Rectal smooth muscle tissue (tissue), 1 donor: Measurements from ENCODE around the gene RAD18.

Experiments used
- H3K27ac ChIP-seq: one replicate; pipeline ENCODE4 v1.7.0; 2013; ENCODE audit warnings: low read depth, low read length, inconsistent platforms
- H3K27me3 ChIP-seq: one replicate; pipeline ENCODE4 v1.7.0; 2013; ENCODE audit warnings: low read length; ENCODE audit not compliant: control insufficient read depth, insufficient read depth
- H3K36me3 ChIP-seq: one replicate; pipeline ENCODE4 v1.7.0; 2013; ENCODE audit warnings: low read length; ENCODE audit not compliant: control insufficient read depth, insufficient read depth
- H3K4me1 ChIP-seq: one replicate; pipeline ENCODE4 v1.7.0; 2013; ENCODE audit warnings: low read length; ENCODE audit not compliant: control insufficient read depth, insufficient read depth
- H3K4me3 ChIP-seq: one replicate; pipeline ENCODE4 v1.7.0; 2013; ENCODE audit warnings: low read length
- H3K9ac ChIP-seq: one replicate; pipeline ENCODE4 v1.7.0; 2013; ENCODE audit warnings: low read length

Gene RAD18

DNA sequence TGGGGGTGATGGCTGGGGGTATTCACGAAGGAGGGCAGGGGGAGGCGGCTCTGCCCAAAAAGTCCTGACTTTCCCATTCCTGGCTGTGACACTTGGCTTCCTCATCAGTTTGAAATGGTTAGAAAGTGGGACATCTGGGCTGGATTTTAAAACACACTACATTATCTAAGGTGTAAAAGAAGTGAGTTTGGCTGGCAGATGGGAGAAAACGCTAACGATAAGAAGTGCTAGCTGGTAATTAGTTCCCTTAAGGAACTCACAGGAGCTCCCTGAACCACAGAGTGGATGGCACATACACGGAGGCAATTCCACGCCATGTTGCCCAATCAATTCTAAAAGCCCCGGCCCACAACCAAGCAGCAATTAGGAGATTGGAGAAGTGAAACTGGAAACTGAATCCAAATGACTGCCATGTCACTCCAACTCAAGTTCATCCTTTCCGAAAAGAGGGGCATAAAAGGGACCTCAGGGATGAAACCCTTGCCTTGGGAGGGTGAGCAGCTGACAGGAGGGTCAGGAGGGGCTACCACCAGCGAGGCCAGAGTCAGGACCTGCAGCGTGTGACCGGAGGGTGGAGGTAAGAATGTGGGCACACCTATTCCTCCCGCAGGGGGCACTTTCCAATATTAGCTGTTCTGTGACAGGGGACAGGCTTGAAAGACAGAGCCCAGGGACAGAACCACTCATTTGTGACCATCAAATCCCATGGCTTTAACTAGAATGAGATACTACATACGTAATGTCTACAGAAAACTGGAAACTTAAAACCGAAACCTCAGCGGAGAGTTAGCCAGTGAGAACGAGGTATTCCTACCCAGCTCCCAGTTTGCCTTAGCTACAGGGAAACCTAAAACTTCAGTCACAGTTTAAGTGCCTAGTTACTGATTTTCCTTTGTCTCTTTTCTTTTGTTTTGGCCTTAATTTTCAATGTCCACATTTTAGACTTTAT, 98.6 kb downstream of the RAD18 start:
- no peak overlapping the region for H3K9ac ChIP-seq
- no peaks in the 10 kb centered on the region for H3K4me1 ChIP-seq
- no peak overlapping the region for H3K4me3 ChIP-seq
- H3K36me3 ChIP-seq = no peaks in the 10 kb centered on the region
- no peak overlapping the region for H3K27ac ChIP-seq
- no peaks in the 10 kb centered on the region for H3K27me3 ChIP-seq

DNA sequence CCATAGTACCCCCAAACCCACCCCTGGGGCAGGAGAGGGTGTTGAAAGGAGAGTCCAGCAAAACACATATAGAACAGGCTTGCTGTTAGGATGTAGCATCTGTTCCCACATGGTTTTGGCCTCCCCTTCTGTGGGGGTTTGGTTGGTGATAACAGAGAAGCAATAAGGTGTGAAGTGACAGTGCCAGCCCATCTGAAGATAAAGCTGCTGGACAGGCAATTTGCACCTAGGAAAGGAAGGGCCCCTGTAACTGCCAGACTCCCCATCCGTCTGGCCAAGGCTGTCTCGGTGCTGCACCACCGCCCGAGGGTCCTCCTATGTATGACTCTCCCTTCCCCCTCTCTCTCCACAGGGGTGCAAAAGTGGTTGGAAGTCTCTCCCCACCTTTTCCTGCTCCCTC, 99.4 kb downstream of the RAD18 start:
- Histone ChIP-seq H3K9ac (no peak overlapping the region), H3K36me3 (no peaks in the 10 kb centered on the region), H3K4me1 (no peaks in the 10 kb centered on the region), H3K27ac (no peak overlapping the region), H3K4me3 (no peak overlapping the region), H3K27me3 (no peaks in the 10 kb centered on the region)

DNA sequence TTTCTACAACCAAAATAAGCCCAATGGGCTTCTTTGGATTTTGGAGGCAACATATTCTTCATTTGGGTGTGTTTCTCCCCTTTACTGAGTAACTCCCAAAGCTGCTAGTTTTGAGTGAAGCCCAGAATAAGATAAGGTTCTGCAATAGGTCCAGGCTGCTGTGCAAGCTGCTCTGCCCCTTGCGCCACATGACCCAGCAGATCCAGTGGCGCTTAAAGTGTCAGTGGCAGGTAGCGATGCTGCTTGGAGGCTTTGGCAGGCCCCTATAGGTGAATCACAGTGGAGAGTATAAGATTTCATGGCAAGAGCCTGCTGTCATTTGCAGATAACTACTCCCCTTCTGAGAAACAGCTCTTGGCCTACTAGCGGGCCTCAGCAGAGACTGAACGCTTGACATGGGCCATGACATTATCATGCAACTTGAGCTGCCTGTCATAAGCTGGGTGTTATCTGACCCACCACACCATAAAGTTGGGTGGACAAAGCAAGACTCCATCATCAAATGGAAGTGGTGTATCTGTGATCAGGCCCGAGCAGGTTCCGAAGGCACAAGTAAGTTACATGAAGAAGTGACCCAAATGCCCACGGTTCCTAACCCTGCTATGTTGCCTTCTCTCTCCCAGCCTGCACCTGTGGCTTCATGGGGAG, 105.4 kb downstream of the RAD18 start:
- H3K36me3 ChIP-seq = no peaks in the 10 kb centered on the region
- H3K27ac ChIP-seq = no peak overlapping the region
- no peak overlapping the region for H3K4me3 ChIP-seq
- no peaks in the 10 kb centered on the region for H3K27me3 ChIP-seq
- no peak overlapping the region for H3K9ac ChIP-seq
- no peaks in the 10 kb centered on the region for H3K4me1 ChIP-seq

DNA sequence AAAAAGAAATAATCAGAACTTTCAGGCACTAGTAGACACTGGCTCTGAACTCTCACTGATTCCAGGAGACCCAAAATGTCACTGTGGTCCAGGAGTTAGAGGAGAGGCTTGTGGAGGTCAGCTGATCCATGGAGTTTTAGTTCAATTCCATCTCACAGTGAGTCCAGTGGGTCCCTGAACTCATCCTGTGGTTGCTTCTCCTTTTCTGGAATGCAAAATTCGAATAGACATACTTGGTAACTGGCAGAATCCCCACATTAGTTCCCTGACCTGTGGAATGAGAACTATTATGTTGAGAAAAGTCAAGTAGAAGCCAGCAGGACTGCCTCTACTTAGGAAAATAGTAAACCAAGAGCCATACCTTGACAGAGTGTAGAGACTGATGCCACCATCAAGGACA, 106.6 kb downstream of the RAD18 start:
- Histone ChIP-seq H3K27me3 (no peaks in the 10 kb centered on the region), H3K36me3 (no peaks in the 10 kb centered on the region), H3K4me3 (no peak overlapping the region), H3K9ac (no peak overlapping the region), H3K27ac (no peak overlapping the region), H3K4me1 (no peaks in the 10 kb centered on the region)

DNA sequence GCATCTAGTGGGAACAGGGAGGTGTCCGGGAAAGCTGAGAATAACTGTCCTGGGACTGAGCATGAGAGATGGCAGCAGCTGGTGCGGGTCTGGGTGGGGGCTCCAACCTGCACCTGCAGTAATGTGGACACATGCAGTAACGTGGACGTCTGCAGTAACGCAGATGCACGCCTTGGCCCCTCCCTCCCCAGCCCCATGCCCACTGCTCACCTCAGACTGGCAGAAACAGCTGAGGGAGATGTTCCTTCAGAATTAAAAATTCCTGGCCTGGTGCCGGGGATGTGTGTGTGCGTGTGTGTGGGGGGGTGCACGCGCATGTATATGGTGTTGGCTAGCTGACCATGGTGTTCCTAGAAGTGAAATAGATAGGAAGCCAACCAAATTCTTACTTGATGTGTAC, 107.2 kb downstream of the RAD18 start:
- no peak overlapping the region for H3K27ac ChIP-seq
- H3K27me3 ChIP-seq = no peaks in the 10 kb centered on the region
- no peak overlapping the region for H3K9ac ChIP-seq
- no peaks in the 10 kb centered on the region for H3K36me3 ChIP-seq
- no peak overlapping the region for H3K4me3 ChIP-seq
- no peaks in the 10 kb centered on the region for H3K4me1 ChIP-seq

DNA sequence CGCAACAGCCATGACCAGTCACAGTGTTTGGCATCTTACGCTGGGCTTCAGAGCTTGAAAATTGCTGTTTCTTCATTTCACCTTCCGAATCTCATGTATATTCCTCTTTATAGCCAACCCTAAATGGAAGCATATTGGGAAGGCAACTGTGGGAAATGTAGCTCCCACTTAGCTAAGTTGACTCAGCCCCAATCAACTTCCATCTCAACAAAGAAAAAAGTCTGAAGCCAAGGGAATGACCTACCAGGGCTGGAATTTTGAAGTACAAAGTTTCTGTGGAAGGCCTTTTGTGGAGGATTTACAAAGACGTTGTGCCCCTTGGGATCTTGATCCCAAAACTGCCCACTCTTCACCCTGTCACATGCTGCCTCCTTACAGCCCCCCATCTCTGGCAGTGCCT, 108.6 kb downstream of the RAD18 start:
- H3K9ac ChIP-seq = no peak overlapping the region
- no peak overlapping the region for H3K27ac ChIP-seq
- no peaks in the 10 kb centered on the region for H3K27me3 ChIP-seq
- no peaks in the 10 kb centered on the region for H3K4me1 ChIP-seq
- H3K4me3 ChIP-seq = no peak overlapping the region
- no peaks in the 10 kb centered on the region for H3K36me3 ChIP-seq

DNA sequence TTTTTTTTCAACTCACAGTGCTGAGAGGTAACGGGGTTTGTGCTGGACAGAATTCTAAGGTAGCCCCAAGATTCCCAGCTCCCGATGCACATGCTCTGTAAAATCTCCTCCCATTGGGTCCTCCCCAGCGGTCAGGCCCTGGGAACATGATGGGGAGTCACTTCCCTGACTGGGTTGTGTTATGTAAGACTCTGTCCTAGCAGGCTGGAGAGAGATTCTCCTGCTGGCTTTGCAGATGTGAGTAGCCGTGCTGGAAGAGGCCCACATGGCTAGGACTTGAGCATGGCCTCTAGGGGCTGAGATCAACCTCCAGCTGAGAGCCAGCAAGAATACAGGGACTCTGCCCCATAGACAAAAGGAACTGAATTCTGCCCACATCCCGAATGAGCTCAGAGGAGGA, 110.2 kb downstream of the RAD18 start:
- Histone ChIP-seq H3K27ac (no peak overlapping the region), H3K9ac (no peak overlapping the region), H3K4me1 (no peaks in the 10 kb centered on the region), H3K27me3 (no peaks in the 10 kb centered on the region), H3K4me3 (no peak overlapping the region), H3K36me3 (no peaks in the 10 kb centered on the region)

DNA sequence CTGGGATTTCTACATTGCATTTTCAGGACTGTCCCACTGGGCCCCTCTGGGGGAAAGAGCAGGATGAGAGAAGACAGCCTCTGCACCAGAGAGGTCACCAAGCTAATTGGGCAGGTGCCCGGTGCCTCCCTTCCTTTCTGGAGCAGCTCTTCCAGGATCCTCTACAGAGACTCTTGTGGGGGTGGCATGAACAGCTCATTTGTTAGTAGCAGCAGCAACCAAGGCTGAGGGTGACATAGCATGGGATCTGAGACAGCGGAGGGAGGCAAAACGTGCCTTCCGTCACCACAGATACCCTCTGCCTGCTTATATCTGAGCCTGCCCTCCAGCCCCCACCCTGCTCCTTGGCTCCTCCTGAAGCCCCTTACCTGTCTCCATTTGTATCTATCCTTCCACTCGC, 110.8 kb downstream of the RAD18 start:
- no peaks in the 10 kb centered on the region for H3K36me3 ChIP-seq
- H3K9ac ChIP-seq = no peak overlapping the region
- no peak overlapping the region for H3K27ac ChIP-seq
- no peaks in the 10 kb centered on the region for H3K4me1 ChIP-seq
- no peak overlapping the region for H3K4me3 ChIP-seq
- H3K27me3 ChIP-seq = no peaks in the 10 kb centered on the region

DNA sequence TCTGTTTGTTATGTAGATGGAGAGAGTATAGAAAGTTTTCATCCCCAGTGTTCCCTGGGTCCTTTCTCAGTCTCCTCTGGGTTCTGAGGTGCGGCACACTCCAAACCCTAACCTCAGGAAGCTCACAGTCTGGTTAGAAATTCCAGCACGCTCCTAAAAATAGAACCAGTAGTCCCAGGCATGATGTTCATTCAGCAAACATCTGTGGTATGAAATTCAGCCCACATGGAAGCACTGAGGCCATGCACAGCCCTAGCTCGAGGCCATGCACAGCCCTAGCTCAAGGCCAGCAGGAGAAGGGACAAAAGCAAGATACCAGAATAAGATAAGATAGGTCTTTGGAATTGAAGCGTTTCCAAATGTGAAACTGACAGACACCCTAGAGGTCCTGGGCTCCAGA, 111.6 kb downstream of the RAD18 start:
- Histone ChIP-seq H3K36me3 (no peaks in the 10 kb centered on the region), H3K27me3 (no peaks in the 10 kb centered on the region), H3K4me3 (no peak overlapping the region), H3K27ac (no peak overlapping the region), H3K9ac (no peak overlapping the region), H3K4me1 (no peaks in the 10 kb centered on the region)

DNA sequence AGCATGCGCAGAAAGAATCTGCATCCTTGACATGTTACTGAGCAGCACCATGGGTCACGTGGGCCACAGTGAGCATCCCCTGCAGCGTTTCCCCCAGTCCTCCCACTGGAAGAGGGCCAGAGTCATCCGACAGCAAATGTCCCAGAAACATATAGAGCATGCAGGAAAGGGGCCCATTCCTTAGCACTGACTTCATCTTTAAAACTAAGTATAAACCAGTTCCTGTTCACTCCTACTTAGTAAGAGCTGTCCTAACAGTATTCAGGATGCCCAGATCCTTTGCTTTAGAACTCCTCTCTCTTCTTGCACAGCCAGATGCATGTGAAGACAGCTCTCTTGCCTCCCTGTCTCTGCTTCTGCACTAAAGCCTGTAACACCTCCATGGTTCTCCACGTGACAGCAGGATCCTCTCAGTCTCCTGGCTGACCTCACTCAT, 114.6 kb downstream of the RAD18 start:
- Histone ChIP-seq H3K27me3 (no peaks in the 10 kb centered on the region), H3K27ac (no peak overlapping the region), H3K9ac (no peak overlapping the region), H3K36me3 (no peaks in the 10 kb centered on the region), H3K4me3 (no peak overlapping the region), H3K4me1 (no peaks in the 10 kb centered on the region)

DNA sequence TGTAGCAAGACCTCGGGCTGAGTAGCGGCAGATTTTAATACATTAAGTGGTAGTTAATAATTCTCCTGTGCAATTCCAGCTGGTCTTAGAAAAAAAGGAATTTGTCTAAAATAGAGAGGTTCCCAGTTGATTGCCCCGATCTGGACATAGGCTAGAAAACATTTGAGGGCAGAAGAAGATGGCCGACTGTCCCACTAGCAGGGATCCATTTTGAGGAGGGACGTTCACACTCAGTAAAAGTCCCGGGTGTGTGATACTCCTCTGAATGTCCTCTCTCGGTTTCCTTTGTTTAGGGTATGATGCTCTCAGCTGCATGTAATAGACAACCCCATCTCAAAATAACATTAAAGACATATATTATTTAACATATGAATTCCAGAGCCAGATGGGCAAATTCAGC, 116.0 kb downstream of the RAD18 start:
- Histone ChIP-seq H3K36me3 (no peaks in the 10 kb centered on the region), H3K4me1 (no peaks in the 10 kb centered on the region), H3K27me3 (no peaks in the 10 kb centered on the region), H3K27ac (no peak overlapping the region), H3K4me3 (no peak overlapping the region), H3K9ac (no peak overlapping the region)

DNA sequence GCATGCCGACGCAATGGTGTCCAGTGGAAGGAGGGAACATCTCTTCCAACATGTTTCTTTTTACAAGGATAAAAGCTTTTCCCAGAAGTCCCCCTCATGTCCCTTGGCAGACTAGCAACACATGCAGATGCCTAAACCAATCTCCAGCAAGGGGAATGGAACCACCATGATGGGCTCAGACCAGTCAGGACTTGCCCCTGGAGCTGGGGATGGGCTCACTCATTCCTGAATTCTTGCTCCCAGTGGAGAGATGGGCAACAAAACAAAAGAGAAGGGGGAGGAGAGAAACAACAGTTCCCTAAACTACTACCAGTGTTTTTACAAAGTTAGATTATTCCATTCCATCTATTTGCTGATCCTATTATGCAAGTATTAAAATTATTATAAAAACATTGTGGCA, 117.1 kb downstream of the RAD18 start:
- Histone ChIP-seq H3K9ac (no peak overlapping the region), H3K4me3 (no peak overlapping the region), H3K27me3 (no peaks in the 10 kb centered on the region), H3K36me3 (no peaks in the 10 kb centered on the region), H3K4me1 (no peaks in the 10 kb centered on the region), H3K27ac (no peak overlapping the region)

DNA sequence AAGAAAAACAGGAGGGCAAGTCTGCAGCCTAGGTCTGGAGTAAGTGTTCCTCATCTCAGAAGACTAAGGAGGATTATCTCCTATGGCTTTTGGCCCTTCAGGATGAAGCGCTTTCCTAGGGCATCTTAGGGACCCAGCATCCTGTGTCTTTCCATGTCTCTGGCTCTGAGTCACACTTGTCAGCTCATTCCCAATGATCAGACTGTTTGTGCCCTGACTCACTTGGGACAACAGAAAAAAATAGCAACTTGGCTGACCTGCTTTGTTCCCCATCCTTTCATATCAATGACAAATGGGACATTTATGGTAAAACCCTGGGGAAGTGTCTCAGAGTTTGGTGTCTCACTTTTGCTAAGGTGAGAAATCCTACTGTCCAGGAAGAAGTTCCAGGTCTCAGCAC, 117.6 kb downstream of the RAD18 start:
- no peaks in the 10 kb centered on the region for H3K27me3 ChIP-seq
- no peak overlapping the region for H3K4me3 ChIP-seq
- H3K9ac ChIP-seq = no peak overlapping the region
- H3K27ac ChIP-seq = no peak overlapping the region
- H3K36me3 ChIP-seq = no peaks in the 10 kb centered on the region
- H3K4me1 ChIP-seq = no peaks in the 10 kb centered on the region
